IMR-90 (cell line): ENCODE results near the gene SIRT2. TPM values are rescaled to one million over a fixed set of nuclear protein-coding genes. Genes with fewer than 3 reads are reported as not detected.

Source experiments
- ATAC-seq: fragments of 200-7000 bp; cut with Tn5 transposase; 2 replicates; pipeline ENCODE4 v1.9.1; 2020; ENCODE audit warnings: low read depth, mild to moderate bottlenecking, moderate library complexity
- BruUV-seq: library from RNA; stranded (reverse); fragments of 400-500 nt; replicated peaks from 2 replicates; lab custom pipeline; 2021; lab: Mats Ljungman, UMichigan
- CTCF ChIA-PET: fragments of 300-600 bp; formaldehyde crosslinking; extraction: SDS; loops from one replicate; lab custom pipeline; 2021; ENCODE audit warnings: antibody characterized with exemption; lab: Yijun Ruan, JAX
- POLR2A ChIA-PET: fragments of 300-600 bp; sonication (Branson Sonifier 250); formaldehyde crosslinking; loops from one replicate; lab custom pipeline; 2022; ENCODE audit warnings: antibody characterized with exemption; ENCODE audit not compliant: unreplicated experiment; lab: Charles Lee
- DNase-seq: peaks from one replicate; pipeline ENCODE4 v3.0.0; 2013
- H2AFZ ChIP-seq: replicated peaks from 2 replicates; pipeline ENCODE3; 2013; ENCODE audit warnings: low read length, mild to moderate bottlenecking; ENCODE audit not compliant: poor library complexity
- H2AK5ac ChIP-seq: 2 replicates; pipeline ENCODE4 v1.6.1; 2013; ENCODE audit warnings: low read depth, low read length, inconsistent platforms
- H2AK9ac ChIP-seq: replicated peaks from 2 replicates; pipeline ENCODE3; 2013; ENCODE audit warnings: mild to moderate bottlenecking, low read depth, low read length, moderate library complexity; ENCODE audit not compliant: poor library complexity
- H2BK120ac ChIP-seq: 2 replicates; pipeline ENCODE4 v1.6.1; 2013; ENCODE audit warnings: low read depth, low read length, inconsistent platforms
- H2BK15ac ChIP-seq: 3 replicates; pipeline ENCODE4 v1.6.1; 2013; ENCODE audit warnings: low read depth, low read length, inconsistent platforms
- H2BK20ac ChIP-seq: 2 replicates; pipeline ENCODE4 v1.6.1; 2013; ENCODE audit warnings: low read depth, mild to moderate bottlenecking, inconsistent platforms, low read length, moderate library complexity
- H2BK5ac ChIP-seq: 2 replicates; pipeline ENCODE4 v1.6.1; 2013; ENCODE audit warnings: mild to moderate bottlenecking, low read depth, low read length, inconsistent platforms; ENCODE audit not compliant: poor library complexity, severe bottlenecking
- H3K14ac ChIP-seq: replicated peaks from 2 replicates; pipeline ENCODE4 v1.6.1; 2013; ENCODE audit warnings: low read depth, low read length, inconsistent platforms
- H3K18ac ChIP-seq: 2 replicates; pipeline ENCODE4 v1.6.1; 2013; ENCODE audit warnings: low read depth, low read length, control low read depth
- H3K23ac ChIP-seq: 2 replicates; pipeline ENCODE4 v1.6.1; 2013; ENCODE audit warnings: low read depth, low read length, inconsistent platforms
- H3K27ac ChIP-seq: 2 replicates; pipeline ENCODE4 v1.5.1; 2013; ENCODE audit warnings: mild to moderate bottlenecking, control low read depth, low read length; ENCODE audit not compliant: insufficient read depth
- H3K27me3 ChIP-seq: 2 replicates; pipeline ENCODE4 v1.6.1; 2013; ENCODE audit warnings: low read length; ENCODE audit not compliant: control insufficient read depth, insufficient read depth
- H3K36me3 ChIP-seq: 2 replicates; pipeline ENCODE4 v1.6.1; 2013; ENCODE audit warnings: low read length, mixed read lengths; ENCODE audit not compliant: control insufficient read depth, insufficient read depth
- H3K4ac ChIP-seq: 2 replicates; pipeline ENCODE4 v1.6.1; 2013; ENCODE audit warnings: low read depth, low read length, inconsistent platforms
- H3K4me1 ChIP-seq: 2 replicates; pipeline ENCODE4 v1.6.1; 2013; ENCODE audit warnings: low read length, mixed read lengths; ENCODE audit not compliant: control insufficient read depth, insufficient read depth
- H3K4me2 ChIP-seq: 2 replicates; pipeline ENCODE4 v1.6.1; 2013; ENCODE audit warnings: low read depth, mild to moderate bottlenecking, control low read depth, low read length, moderate library complexity
- H3K4me3 ChIP-seq: 2 replicates; pipeline ENCODE4 v1.5.1; 2013; ENCODE audit warnings: low read depth, mild to moderate bottlenecking, control low read depth, low read length, moderate library complexity; ENCODE audit not compliant: insufficient read depth
- H3K56ac ChIP-seq: 2 replicates; pipeline ENCODE4 v1.6.1; 2013; ENCODE audit warnings: low read length, inconsistent platforms; ENCODE audit not compliant: insufficient read depth; ENCODE audit errors: extremely low read depth
- H3K79me1 ChIP-seq, 2 experiments: 2 replicates each; pipeline ENCODE4 v1.6.1; 2013; ENCODE audit warnings: low read length in 2 of 2, inconsistent platforms in 1 of 2, low read depth in 1 of 2
- H3K9ac ChIP-seq: 2 replicates; pipeline ENCODE4 v1.6.1; 2013; ENCODE audit warnings: low read depth, low read length, control low read depth
- H3K9me1 ChIP-seq: 2 replicates; pipeline ENCODE4 v1.6.1; 2013; ENCODE audit warnings: low read length, inconsistent platforms; ENCODE audit not compliant: insufficient read depth
- H3K9me3 ChIP-seq: 2 replicates; pipeline ENCODE4 v1.6.1; 2013; ENCODE audit warnings: low read length; ENCODE audit not compliant: control insufficient read depth, insufficient read depth
- H4K20me1 ChIP-seq: 2 replicates; pipeline ENCODE4 v1.6.1; 2013; ENCODE audit warnings: low read length, inconsistent platforms; ENCODE audit not compliant: insufficient read depth
- H4K5ac ChIP-seq: 2 replicates; pipeline ENCODE4 v1.6.1; 2013; ENCODE audit warnings: mild to moderate bottlenecking, low read depth, low read length, control low read depth
- H4K8ac ChIP-seq, 2 experiments: 2 replicates each; pipeline ENCODE4 v1.6.1; 2013; ENCODE audit warnings: low read depth in 2 of 2, low read length in 2 of 2, control low read depth in 1 of 2, inconsistent platforms in 1 of 2
- H4K91ac ChIP-seq: 2 replicates; pipeline ENCODE4 v1.6.1; 2013; ENCODE audit warnings: low read depth, low read length, inconsistent platforms; ENCODE audit not compliant: insufficient read depth
- BHLHE40 ChIP-seq: fragments of 150-350 bp; IDR thresholded peaks from 2 replicates; pipeline ENCODE4 v1.6.1; 2016; ENCODE audit warnings: mild to moderate bottlenecking, low read depth, low read length
- CEBPB ChIP-seq: IDR thresholded peaks from 2 replicates; pipeline ENCODE4 v1.6.1; 2012; ENCODE audit warnings: low read depth, low read length, improper control_type of control experiment
- CHD1 ChIP-seq: IDR thresholded peaks from 2 replicates; pipeline ENCODE4 v1.6.1; 2012; ENCODE audit warnings: low read depth, low read length, improper control_type of control experiment
- CTCF ChIP-seq: conservative IDR thresholded peaks from 2 replicates; pipeline ENCODE4 v1.5.1; 2012; ENCODE audit warnings: mild to moderate bottlenecking, low read depth, low read length, improper control_type of control experiment
- FOS ChIP-seq: fragments of 150-350 bp; IDR thresholded peaks from 2 replicates; pipeline ENCODE4 v1.6.1; 2016; ENCODE audit warnings: low read depth, low read length
- MAFK ChIP-seq: IDR thresholded peaks from 2 replicates; pipeline ENCODE4 v1.6.1; 2012; ENCODE audit warnings: low read depth, low read length, improper control_type of control experiment
- MAZ ChIP-seq: IDR thresholded peaks from 2 replicates; pipeline ENCODE4 v1.6.1; 2012; ENCODE audit warnings: low read depth, mild to moderate bottlenecking, low read length, improper control_type of control experiment, moderate library complexity, borderline replicate concordance
- MXI1 ChIP-seq: IDR thresholded peaks from 2 replicates; pipeline ENCODE4 v1.6.1; 2012; ENCODE audit warnings: low read depth, mild to moderate bottlenecking, low read length, moderate library complexity, borderline replicate concordance
- NFE2L2 ChIP-seq: fragments of 150-350 bp; IDR thresholded peaks from 2 replicates; pipeline ENCODE4 v1.6.1; 2016; ENCODE audit warnings: low read depth, mild to moderate bottlenecking, low read length
- POLR2A ChIP-seq: IDR thresholded peaks from 2 replicates; pipeline ENCODE4 v1.6.1; 2012; ENCODE audit warnings: mild to moderate bottlenecking, low read depth, low read length
- RAD21 ChIP-seq: IDR thresholded peaks from 2 replicates; pipeline ENCODE4 v1.6.1; 2012; ENCODE audit warnings: low read length, improper control_type of control experiment
- RCOR1 ChIP-seq: IDR thresholded peaks from 2 replicates; pipeline ENCODE4 v1.6.1; 2012; ENCODE audit warnings: mild to moderate bottlenecking, low read length, improper control_type of control experiment; ENCODE audit not compliant: insufficient replicate concordance
- RFX5 ChIP-seq: IDR thresholded peaks from 2 replicates; pipeline ENCODE4 v1.8.0; 2012; ENCODE audit warnings: low read depth, mild to moderate bottlenecking, low read length, moderate library complexity
- WGBS, 2 experiments: methylation state at CpG; one replicate each; pipeline versions ENCODE4 v1.1.5 to v1.1.7; 2013; ENCODE audit warnings: missing lambda C conversion rate in 2 of 2; ENCODE audit not compliant: insufficient read length in 1 of 2; ENCODE audit errors: extremely low coverage in 2 of 2; 5-methylcytosine and 5-hydroxymethylcytosine counted together
- dilution Hi-C: fragments of 300-500 bp; cut with HindIII; formaldehyde crosslinking; loops from one replicate; pipeline ENCODE4 v1.14.3; 2018; ENCODE audit warnings: low sequenced_read_pairs; ENCODE audit not compliant: unreplicated experiment
- in situ Hi-C: fragments of 300-500 bp; cut with MboI; formaldehyde crosslinking; loops from 3 replicates; pipeline ENCODE4 v1.14.3; 2019; ENCODE audit warnings: low sequenced_read_pairs, inconsistent platforms, mixed read lengths
- intact Hi-C: fragments of 100-400 bp; cut with micrococcal nuclease; formaldehyde crosslinking; loops from 2 replicates; pipeline ENCODE4 v1.10.0; 2022
- polyA plus RNA-seq, 3 experiments: library from polyadenylated mRNA; depleted of rRNA; stranded (reverse); fragments of >200 nt; gene quantifications; 2 replicates each; pipeline ENCODE4 v1.2.3, GENCODE V29; 2012; ENCODE audit warnings: low replicate concordance in 1 of 3
- total RNA-seq: library from RNA; depleted of rRNA; stranded (reverse); fragments of >200 nt; gene quantifications from 2 replicates; pipeline ENCODE4 v1.2.3, GENCODE V29; 2012
- TF ChIP-seq, protein P1 (sequence below): fragments of 150-350 bp; IDR thresholded peaks from 2 replicates; pipeline ENCODE4 v1.6.1; 2017; ENCODE audit warnings: mild to moderate bottlenecking, antibody characterized with exemption, low read length, low read depth

SIRT2 gene
- total and polyA plus RNA-seq, 2 of the 4 experiments (the other 2 are of a cell fraction) = 43.0 to 50.0 TPM

DNA sequence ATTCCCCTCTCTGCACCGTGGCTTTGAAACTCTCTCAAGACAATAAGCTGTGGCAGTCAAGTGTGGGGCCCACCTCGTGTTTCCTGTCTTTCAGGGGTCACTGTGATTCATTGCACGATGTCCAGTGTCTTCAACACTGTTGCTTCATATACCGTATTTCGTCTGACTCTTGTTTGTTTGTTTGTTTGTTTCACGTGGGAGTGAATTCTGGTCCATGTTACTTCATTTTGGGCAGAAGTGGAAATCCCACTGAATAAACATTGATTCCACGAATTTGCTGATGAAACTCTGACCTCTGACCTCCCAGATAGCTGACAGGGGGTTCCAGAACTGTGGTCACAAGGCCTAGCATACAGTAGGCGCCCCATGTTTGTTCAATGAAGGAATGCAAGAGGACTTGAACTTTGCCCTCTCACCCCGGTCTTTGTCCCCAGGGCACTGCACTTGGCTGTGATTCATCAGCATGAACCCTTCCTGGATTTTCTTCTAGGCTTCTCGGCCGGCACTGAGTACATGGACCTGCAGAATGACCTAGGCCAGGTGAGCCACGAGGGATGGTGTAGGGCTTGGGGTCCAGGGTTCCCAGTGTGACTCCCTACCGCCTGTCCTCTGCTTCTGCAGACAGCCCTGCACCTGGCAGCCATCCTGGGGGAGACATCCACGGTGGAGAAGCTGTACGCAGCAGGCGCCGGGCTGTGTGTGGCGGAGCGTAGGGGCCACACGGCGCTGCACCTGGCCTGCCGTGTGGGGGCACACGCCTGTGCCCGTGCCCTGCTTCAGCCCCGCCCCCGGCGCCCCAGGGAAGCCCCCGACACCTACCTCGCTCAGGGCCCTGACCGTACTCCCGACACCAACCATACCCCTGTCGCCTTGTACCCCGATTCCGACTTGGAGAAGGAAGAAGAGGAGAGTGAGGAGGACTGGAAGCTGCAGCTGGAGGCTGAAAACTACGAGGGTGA lies 5.4 kb upstream of the SIRT2 start (continued):
- TF ChIP-seq CEBPB (no peak), MAFK (no peak), RAD21 (no peak)

GRCh38 chr19:38901683-38902082 lies 2.3 kb upstream of the SIRT2 start:
- Histone ChIP-seq H3K23ac (no peak overlapping the region), H3K9me3 (no peaks in the 10 kb centered on the region), H2BK15ac (no peak overlapping the region), H3K4ac (no peak overlapping the region), H3K4me1 (peaks cover 3% of the 10 kb centered on the region; the same call in 1 of the 2 replicates), H3K4me2 (no peak overlapping the region), H3K4me3 (no peak overlapping the region), H4K91ac (no peak overlapping the region), H3K27me3 (no peaks in the 10 kb centered on the region), H3K79me1 (peaks cover 20 to 49% of the 10 kb centered on the region in 2 experiments), H4K8ac (no peak overlapping the region), H3K27ac (no peak overlapping the region), H2BK5ac (no peak overlapping the region), H2AK5ac (no peak overlapping the region), H2AFZ (no peak overlapping the region), H2AK9ac (no peak overlapping the region), H3K56ac (no peak overlapping the region), H3K9ac (no peak overlapping the region), H3K9me1 (no peaks in the 10 kb centered on the region; the same call in none of the 2 replicates), H3K36me3 (peaks cover 8% of the 10 kb centered on the region; the same call in 1 of the 2 replicates), H4K20me1 (peaks cover 1% of the 10 kb centered on the region), H2BK120ac (no peak overlapping the region), H3K18ac (no peak overlapping the region), H3K14ac (no peak overlapping the region), H2BK20ac (no peak overlapping the region), H4K5ac (no peak overlapping the region)
- dilution Hi-C loops (no loop called here), in situ Hi-C loops (loop anchor here (25.0 kb wide), 1 partner anchor 164 kb away; the partner anchor contains the start of gene CAPN12), intact Hi-C loops (no loop called here)
- BruUV-seq = no TSS peak
- ATAC-seq (no peak), DNase-seq (no peak)
- POLR2A ChIA-PET = no interaction called here
- CTCF ChIA-PET = interaction anchor here (1.5 kb wide), 1 partner anchor 14 kb away, joined by 4 read pairs; no protein-coding TSS in a partner anchor
- WGBS, 2 experiments = 100% methylated on average over 1 of the region's 1 CpG; no CpG with 5 or more reads in 1 of the 2 experiments
- TF ChIP-seq POLR2A (no peak), MAFK (no peak), BHLHE40 (no peak), CTCF (no peak), MAZ (no peak), RAD21 (no peak), RCOR1 (no peak), CEBPB (no peak), CHD1 (no peak), NFE2L2 (no peak), FOS (no peak), MXI1 (no peak), RFX5 (no peak)
- TF ChIP-seq, protein P1, sequence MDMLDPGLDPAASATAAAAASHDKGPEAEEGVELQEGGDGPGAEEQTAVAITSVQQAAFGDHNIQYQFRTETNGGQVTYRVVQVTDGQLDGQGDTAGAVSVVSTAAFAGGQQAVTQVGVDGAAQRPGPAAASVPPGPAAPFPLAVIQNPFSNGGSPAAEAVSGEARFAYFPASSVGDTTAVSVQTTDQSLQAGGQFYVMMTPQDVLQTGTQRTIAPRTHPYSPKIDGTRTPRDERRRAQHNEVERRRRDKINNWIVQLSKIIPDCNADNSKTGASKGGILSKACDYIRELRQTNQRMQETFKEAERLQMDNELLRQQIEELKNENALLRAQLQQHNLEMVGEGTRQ = no peak
